GM12864 (cell line): Measurements from ENCODE around the gene HOXD9.

Source experiments
- DNase-seq: peaks from one replicate; pipeline ENCODE4 v3.0.0-alpha.2; 2011; ENCODE audit warnings: low read depth
- H3K4me3 ChIP-seq: 2 replicates; pipeline ENCODE4 v1.5.1; 2011; ENCODE audit warnings: mild to moderate bottlenecking, low read depth, low read length, control low read depth
- CTCF ChIP-seq: IDR thresholded peaks from 2 replicates; pipeline ENCODE4 v1.5.1; 2011; ENCODE audit warnings: low read depth, mild to moderate bottlenecking, moderate library complexity, low read length, control low read depth, inconsistent platforms; ENCODE audit errors: missing control alignments

Gene HOXD9

GRCh38 chr2:176122683-176123410, at the start of gene HOXD9:
TSS of gene HOXD9 (plus strand) at chr2:176122719. CDS start at chr2:176122769, 50 bp downstream.
- H3K4me3 ChIP-seq = no peak within 1 kb of the TSS
- no peak for DNase-seq
- no peak for TF ChIP-seq CTCF

GRCh38 chr2:176072951-176073904, 49.3 kb upstream of the HOXD9 start:
- DNase-seq = no peak
- no peak for TF ChIP-seq CTCF
- H3K4me3 ChIP-seq = no peak overlapping the region

GRCh38 chr2:176074919-176075425, 47.5 kb upstream of the HOXD9 start:
- no peak for TF ChIP-seq CTCF
- no peak for DNase-seq
- H3K4me3 ChIP-seq = no peak overlapping the region

- no peak for TF ChIP-seq CTCF
- H3K4me3 ChIP-seq = no peak overlapping the region
- DNase-seq = no peak
These were observed 47.0 kb upstream of the HOXD9 start for GRCh38 chr2:176075481-176075880.

- DNase-seq = no peak
- no peak for TF ChIP-seq CTCF
- no peak overlapping the region for H3K4me3 ChIP-seq
These were observed 46.5 kb upstream of the HOXD9 start for GRCh38 chr2:176076063-176076462.

- no peak for DNase-seq
- TF ChIP-seq CTCF = no peak
- H3K4me3 ChIP-seq = no peak overlapping the region
These were observed 45.7 kb upstream of the HOXD9 start for GRCh38 chr2:176076796-176077195.
